Glomerular visceral epithelial cell (primary cell): ENCODE results near the gene ASXL2.

Experiments used
- DNase-seq: peaks from one replicate; pipeline ENCODE4 v3.0.0-alpha.2; 2016; ENCODE audit errors: extremely low spot score

The ASXL2 gene

DNA sequence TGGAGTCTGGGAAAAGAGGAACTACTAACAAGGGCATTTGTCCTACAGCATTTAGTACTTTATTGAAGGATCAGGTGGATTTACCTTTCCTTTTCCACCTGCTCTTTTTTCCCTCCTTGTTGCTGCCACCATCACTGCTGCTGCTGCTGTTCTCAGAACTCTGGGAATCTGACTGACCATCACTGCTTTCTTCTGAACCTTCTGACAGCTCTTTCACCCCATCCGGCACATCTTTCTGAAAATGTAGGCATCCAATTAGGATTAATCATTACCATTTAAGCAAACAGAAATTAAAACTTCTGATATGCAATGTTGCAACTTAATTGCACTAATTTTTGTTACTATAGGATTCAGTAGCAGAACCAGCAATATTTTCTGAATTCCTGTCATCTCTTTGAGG, 79.0 kb downstream of the ASXL2 start:
- DNase-seq, result no peak

DNA sequence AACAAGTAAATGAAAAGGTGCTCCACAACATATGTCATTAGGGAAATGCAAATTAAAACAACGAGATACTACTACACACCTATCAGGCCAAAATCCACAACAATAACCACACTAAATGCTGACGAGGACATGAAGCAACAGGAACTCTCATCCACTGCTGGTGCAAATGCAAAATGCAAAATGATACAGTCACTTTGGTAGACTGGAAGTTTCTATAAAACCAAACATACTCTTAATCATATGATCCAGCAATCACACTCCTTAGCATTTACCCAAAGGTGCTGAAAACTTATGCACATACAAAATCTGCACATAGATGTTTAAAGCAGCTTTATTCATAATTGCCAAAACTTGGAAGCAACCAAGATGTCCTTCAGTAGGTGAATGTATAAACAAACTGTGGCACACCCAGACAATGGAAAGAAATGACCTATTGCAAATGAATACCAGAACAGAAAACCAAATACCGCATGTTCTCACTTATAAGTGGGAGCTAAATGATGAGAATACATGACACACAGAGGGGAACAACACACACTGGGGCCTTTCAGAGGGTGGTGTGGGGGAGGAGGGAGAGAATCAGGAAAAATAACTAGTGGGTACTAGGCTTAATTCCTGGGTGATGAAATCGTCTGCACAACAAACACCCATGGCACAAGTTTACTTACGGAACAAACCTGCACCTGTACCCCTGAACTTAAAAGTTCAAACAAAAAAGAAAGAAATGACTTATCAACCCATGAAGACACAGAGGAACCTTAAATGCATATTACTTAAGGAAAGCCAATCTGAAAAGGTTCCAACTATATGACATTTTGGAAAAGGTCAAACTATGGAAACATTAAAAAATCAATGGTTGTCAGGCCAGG, 80.4 kb downstream of the ASXL2 start:
- DNase-seq, result no peak

GRCh38 chr2:25794544-25795276, 83.6 kb downstream of the ASXL2 start:
- no peak for DNase-seq

DNA sequence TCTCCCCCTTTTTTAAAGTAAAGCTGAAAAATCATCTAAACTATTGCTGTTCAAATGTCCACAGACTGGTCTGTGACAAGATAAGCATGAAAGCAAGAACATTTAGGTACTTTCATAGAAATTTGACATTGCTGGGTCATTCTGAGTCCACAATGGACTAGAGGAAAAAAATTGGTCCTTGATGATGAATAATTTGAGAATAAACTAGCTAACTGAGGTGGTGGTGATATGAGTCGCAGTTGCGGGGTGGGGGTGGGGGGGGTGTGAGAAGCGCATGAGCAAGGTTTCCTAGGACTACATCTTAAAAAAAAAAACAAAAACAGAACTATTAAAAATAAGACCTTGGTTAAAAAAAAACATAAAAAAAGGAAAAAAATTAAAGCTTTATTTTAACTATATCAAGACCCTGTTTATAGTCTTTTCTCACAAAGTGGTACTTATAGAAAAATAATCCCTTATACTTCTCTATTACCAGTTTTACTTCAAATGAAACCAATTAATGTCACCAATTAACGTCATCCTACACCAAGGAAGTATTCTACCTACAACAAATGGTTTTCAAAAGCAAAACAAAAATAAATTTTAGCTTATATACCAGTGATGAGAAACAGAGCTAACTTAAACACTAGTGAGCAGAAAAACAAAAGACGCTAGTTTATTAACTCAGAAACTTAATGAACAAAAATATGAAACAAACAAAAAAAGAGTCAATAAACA, 88.1 kb downstream of the ASXL2 start:
- no peak for DNase-seq

DNA sequence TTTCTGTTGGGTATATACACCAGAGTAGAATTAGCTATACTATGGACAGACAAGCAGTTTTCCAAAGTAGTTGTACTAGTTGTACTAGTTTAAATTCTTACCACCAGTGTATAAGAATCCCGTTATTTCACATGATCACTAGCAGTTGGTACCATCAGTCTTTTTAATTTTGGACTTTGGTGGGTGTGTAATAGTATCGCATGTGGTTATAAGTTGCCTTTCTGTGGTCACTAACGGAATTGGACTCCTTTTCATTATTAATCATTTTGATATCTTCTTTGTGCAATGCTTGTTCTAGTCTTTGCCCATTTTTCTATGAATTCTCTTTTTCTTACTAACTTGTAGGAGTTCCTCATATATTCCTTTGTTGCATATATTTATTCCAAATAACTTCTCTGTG, 89.8 kb downstream of the ASXL2 start:
- DNase-seq, result no peak

GRCh38 chr2:25787020-25787419, 91.3 kb downstream of the ASXL2 start:
- no peak for DNase-seq

DNA sequence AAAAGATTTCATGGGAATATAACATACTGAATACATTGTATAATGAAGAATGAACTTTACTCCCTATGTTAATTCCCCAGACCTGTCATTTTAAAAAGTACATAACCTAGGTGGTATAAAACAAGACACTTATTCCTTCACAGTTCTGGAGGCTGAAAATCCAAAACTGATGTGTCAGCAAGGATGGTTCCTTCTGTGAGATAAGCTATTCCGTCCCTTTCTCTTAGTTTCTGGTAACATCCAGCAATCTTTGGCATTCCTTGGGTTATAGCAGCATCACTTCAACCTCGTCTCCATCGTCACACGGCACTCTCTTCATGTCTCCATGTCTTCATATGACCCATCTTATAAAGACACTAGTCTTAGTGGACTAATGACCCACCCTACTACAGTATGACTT, 93.9 kb downstream of the ASXL2 start:
- no peak for DNase-seq

DNA sequence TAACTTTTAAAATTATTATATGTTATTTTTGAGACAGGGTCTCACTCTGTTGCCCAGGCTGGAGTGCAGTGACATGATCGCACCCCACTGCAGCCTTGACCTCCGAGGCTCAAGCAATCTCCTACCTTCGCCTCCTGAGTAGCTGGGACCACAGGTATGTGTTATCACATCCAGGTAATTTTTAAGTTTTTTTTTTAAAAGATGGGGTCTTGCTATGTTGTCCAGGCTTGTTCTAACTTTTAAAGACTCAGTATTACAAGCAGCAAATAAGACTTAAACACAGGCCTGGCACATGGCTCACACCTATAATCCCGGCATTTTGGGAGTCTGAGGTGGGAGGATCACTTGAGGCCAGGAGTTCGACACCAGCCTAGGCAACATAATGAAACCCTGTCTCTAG, 101.2 kb downstream of the ASXL2 start:
- no peak for DNase-seq

GRCh38 chr2:25772078-25772477, 106.2 kb downstream of the ASXL2 start:
- DNase-seq, result no peak

DNA sequence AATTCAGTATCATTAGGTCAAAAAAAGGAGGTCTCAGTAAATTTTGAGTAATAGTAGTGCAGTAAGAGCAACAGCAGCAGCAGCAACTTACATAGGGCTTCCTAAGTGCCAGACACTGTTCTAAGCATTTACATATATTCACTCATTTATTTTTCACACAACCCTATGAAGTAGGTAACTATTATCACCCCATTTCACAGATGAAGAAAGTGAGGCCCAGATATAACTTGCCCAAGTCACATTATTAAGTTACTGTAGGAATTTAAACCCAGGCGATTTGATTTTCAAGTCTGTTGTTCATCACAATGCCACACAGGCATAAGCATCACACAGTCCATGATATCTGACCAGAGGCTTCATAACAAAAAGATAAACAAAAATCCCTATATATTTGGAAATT, 114.7 kb downstream of the ASXL2 start:
- DNase-seq, result no peak

DNA sequence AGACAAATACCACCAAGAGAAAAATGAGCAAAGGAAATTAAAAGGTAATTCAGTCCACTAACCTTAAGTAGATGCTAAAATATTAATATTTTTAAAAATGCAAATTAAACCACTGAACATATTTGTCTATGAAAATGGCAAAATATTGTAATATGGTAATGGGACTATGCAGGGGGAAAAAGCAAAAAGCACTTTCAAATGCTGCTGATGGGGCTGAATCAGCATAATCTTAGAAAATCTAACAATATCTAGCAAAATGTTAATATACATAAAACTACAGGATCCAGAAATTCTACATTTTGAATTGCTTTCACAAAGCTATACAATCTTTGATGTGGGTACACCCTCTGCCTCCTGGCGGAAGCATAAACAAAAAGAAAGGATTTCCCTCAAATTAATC, 118.0 kb downstream of the ASXL2 start:
- no peak for DNase-seq

GRCh38 chr2:25758348-25758747, 119.9 kb downstream of the ASXL2 start:
- DNase-seq, result no peak

DNA sequence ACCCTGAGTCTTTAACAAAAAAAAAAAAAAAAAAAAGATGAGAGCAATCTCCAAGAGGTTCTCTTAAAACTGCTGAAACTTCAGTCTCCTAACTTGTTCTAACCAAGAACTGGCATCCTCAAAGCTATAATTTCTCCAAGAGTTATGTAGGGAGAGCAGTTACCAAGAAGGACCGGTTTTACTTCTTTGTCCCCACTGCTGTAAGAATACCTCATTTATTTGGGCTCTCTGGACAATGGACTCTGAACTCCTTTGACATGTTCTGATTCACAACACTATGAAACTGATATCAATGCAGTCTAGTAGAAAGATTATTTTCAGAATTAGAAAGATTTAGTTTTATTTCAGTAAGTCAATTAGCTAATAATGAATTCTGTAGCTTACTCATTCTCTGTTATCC, 120.4 kb downstream of the ASXL2 start:
- no peak for DNase-seq

GRCh38 chr2:25756536-25756935, 121.8 kb downstream of the ASXL2 start:
- DNase-seq, result no peak

DNA sequence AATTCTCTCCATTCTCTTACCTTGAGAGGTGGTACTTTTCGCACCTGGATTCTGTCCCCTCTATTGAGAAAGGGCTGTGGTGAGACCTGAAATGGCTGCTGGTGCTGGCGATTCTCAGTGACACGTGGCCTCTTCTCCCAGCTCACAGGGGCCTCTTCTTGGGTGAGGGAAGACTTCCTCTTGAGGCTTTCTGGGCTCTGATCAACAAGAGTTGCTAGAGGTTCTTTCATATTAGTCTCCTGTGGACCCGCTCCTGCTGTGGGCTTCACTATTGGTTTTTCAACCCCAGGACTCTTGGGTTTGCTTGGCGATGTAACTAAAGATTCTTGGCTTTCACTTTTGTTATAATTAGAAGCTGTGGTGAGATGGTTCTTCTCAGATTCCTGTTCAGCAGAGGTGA, 128.6 kb downstream of the ASXL2 start:
- DNase-seq, result no peak

- DNase-seq, result no peak
These were observed 134.2 kb downstream of the ASXL2 start for GRCh38 chr2:25744055-25744454.

DNA sequence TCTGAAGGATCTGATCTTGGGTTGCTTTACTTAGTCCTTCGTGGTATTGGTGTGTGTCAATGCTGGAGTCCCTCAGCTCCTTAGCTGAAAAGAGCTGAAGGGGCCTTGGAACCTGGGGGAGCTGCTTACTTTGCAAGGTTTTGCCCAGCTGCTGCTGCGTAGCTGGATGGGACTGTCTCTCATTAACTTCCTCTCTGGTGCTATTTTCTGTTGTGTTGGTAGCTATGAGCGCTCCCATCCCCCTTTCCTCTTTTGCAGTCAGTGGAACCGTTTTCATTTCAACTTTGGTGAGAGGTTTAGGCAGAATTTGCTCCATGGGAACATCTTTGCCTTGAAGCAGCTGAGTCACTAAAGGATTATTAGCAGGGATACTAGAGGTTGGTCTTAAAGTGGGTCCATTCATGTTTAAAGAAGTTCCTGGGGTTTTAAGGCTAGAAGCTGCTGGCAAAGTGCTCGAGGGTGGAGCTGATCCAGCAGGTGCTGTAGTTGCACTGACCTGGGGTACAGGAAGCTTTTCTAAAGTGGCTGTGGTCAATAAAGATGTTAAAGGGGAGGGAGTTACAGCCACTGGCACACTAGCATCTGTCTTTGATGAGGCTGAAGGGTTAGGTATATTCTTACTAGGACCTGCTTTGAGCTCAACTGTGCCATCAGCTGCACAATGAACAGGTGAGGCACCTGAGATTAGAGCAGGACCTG, 135.0 kb downstream of the ASXL2 start:
- no peak for DNase-seq

- DNase-seq, result no peak
These were observed 135.8 kb downstream of the ASXL2 start for GRCh38 chr2:25742501-25742900.

DNA sequence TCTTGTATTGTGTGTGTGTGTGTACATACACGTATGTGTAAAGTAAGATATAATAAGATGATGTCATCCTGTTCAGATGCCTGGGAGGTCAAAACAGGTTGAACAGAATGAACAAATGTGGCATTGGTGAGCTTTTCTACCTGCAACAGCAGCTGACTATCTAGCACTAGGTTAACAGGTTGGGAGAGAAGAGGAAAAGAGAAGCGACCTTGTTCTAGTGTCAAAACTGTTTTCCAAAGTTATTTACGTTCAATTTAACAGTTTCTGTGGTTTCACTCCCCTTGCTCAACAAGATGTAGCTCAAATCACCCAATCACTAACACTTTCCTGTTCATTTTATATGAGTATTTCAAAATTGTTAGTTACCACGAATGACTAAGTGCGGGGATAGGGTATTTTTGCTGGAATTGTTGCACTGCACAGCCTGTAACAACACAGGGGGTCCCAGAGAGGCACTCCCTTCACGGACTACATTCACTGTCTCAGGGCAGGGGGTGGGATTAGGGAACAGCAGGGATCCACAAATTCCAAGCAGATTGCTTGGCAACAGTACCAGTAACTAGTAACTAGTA, 137.4 kb downstream of the ASXL2 start:
- DNase-seq, result no peak

GRCh38 chr2:25738383-25739343, 139.6 kb downstream of the ASXL2 start:
- no peak for DNase-seq
